K562 (cell line): ENCODE data around the gene FAM120B. TPM values are rescaled to one million over a fixed set of nuclear protein-coding genes. Genes with fewer than 3 reads are reported as not detected.

Source experiments
- ATAC-seq: fragments of 200-7000 bp; cut with Tn5 transposase; 3 replicates; pipeline ENCODE4 v1.9.1; 2020; ENCODE audit warnings: moderate library complexity
- BruUV-seq: library from RNA; stranded (reverse); fragments of 400-500 nt; replicated peaks from 2 replicates; lab custom pipeline; 2021; lab: Mats Ljungman, UMichigan
- CTCF ChIA-PET: fragments of 300-600 bp; formaldehyde crosslinking; extraction: SDS; loops from one replicate; lab custom pipeline; 2021; ENCODE audit warnings: low intra/inter-chr PET ratio; lab: Yijun Ruan, JAX
- POLR2A ChIA-PET: fragments of 300-600, 350-650 bp; sonication (Branson Sonifier 250); formaldehyde crosslinking; extraction: SDS; loops from one replicate; lab custom pipeline; 2021; ENCODE audit warnings: antibody characterized with exemption, inconsistent platforms; lab: Yijun Ruan, JAX
- DNase-seq, 4 experiments: peaks; one replicate each; pipeline versions ENCODE4 v3.0.0 to v3.0.0-alpha.2; 2011 to 2018; ENCODE audit warnings: low spot score in 3 of 4, mixed read lengths in 3 of 4; ENCODE audit errors: extremely low read depth in 1 of 4
- FAIRE-seq: peaks from 2 replicates; lab custom pipeline; 2011; peaks lifted over from hg19 to GRCh38; lab: Jason Lieb, UNC
- H2AFZ ChIP-seq: 2 replicates; pipeline ENCODE4 v1.6.0; 2011; ENCODE audit warnings: low read depth, low read length, control low read depth, inconsistent platforms
- H3K27ac ChIP-seq: fragments of 200-600 bp; 3 replicates; pipeline ENCODE4 v1.8.0; 2011; ENCODE audit warnings: low read depth, mild to moderate bottlenecking, control low read depth, inconsistent platforms, low read length, moderate library complexity, mixed read lengths; ENCODE audit errors: extremely low read depth
- H3K27me3 ChIP-seq, 2 experiments: fragments of 300-600 bp in 1 of 2; 2 replicates in 1 of 2; 3 replicates in 1 of 2; pipeline versions ENCODE4 v1.6.0 to v1.8.0; 2011; ENCODE audit warnings: inconsistent platforms in 2 of 2, low read length in 2 of 2, mild to moderate bottlenecking in 1 of 2, mixed read lengths in 1 of 2, moderate library complexity in 1 of 2; ENCODE audit not compliant: control insufficient read depth in 2 of 2, insufficient read depth in 2 of 2
- H3K36me3 ChIP-seq: fragments of 300-600 bp; 3 replicates; pipeline ENCODE4 v1.8.0; 2011; ENCODE audit warnings: mild to moderate bottlenecking, low read length, inconsistent platforms; ENCODE audit not compliant: control insufficient read depth, insufficient read depth
- H3K4me1 ChIP-seq, 2 experiments: fragments of 200-600 bp in 1 of 2; replicated peaks in 1 of 2; 2 replicates in 1 of 2; 3 replicates in 1 of 2; pipeline versions ENCODE4 v1.5.1 to v1.8.0; 2011; ENCODE audit warnings: inconsistent platforms in 2 of 2, low read length in 2 of 2, mild to moderate bottlenecking in 1 of 2, mixed read lengths in 1 of 2, moderate library complexity in 1 of 2; ENCODE audit not compliant: control insufficient read depth in 2 of 2, insufficient read depth in 2 of 2
- H3K4me2 ChIP-seq: 2 replicates; pipeline ENCODE4 v1.6.1; 2011; ENCODE audit warnings: low read length, control low read depth, inconsistent platforms, mixed read lengths; ENCODE audit not compliant: insufficient read depth
- H3K4me3 ChIP-seq: fragments of 200-600 bp; sonication (generic), shearing (Covaris generic); 2 replicates; pipeline ENCODE4 v1.5.1; 2016; ENCODE audit warnings: control low read depth, inconsistent platforms
- H3K79me2 ChIP-seq: fragments of 200-600 bp; 3 replicates; pipeline ENCODE4 v1.8.0; 2011; ENCODE audit warnings: low read length, inconsistent platforms; ENCODE audit not compliant: control insufficient read depth, insufficient read depth
- H3K9ac ChIP-seq, 2 experiments: 2 replicates each; pipeline versions ENCODE4 v1.6.0 to v1.6.1; 2011; ENCODE audit warnings: low read depth in 2 of 2, low read length in 2 of 2, control low read depth in 1 of 2, inconsistent platforms in 1 of 2, mild to moderate bottlenecking in 1 of 2, mixed read lengths in 1 of 2; ENCODE audit not compliant: insufficient read depth in 1 of 2
- H3K9me1 ChIP-seq: one replicate; pipeline ENCODE4 v1.6.0; 2011; ENCODE audit warnings: inconsistent platforms, mild to moderate bottlenecking, low read length, moderate library complexity; ENCODE audit not compliant: control insufficient read depth, insufficient read depth
- H3K9me3 ChIP-seq: replicated peaks from 2 replicates; pipeline ENCODE4 v1.5.1; 2011; ENCODE audit warnings: low read depth, low read length, inconsistent platforms; ENCODE audit not compliant: control insufficient read depth, insufficient read depth
- H4K20me1 ChIP-seq: replicated peaks from 2 replicates; pipeline ENCODE4 v1.6.1; 2011; ENCODE audit warnings: low read length, inconsistent platforms, mixed read lengths; ENCODE audit not compliant: control insufficient read depth, insufficient read depth
- CBX2 ChIP-seq: fragments of 200-600 bp; sonication (generic); IDR thresholded peaks from one replicate; pipeline ENCODE4 v1.6.1; 2012; ENCODE audit warnings: mild to moderate bottlenecking, low read length, inconsistent platforms; ENCODE audit not compliant: insufficient read depth, poor library complexity, severe bottlenecking
- CREM ChIP-seq: IDR thresholded peaks from 2 replicates; pipeline ENCODE4 v1.6.1; 2014; ENCODE audit warnings: antibody characterized with exemption, low read depth
- SAFB ChIP-seq: fragments of 200-400 bp; formaldehyde crosslinking; IDR thresholded peaks from 2 replicates; pipeline ENCODE4 v1.6.1; 2017; ENCODE audit warnings: low read depth, low read length, borderline replicate concordance
- TEAD1 ChIP-seq, 2 experiments: fragments of 450-650 bp in 1 of 2; sonication (generic) in 1 of 2; formaldehyde crosslinking; IDR thresholded peaks; 2 replicates each; pipeline versions ENCODE4 v1.4.0 to v1.8.0; 2020 to 2022; ENCODE audit warnings: mild to moderate bottlenecking in 2 of 2, missing genetic modification reagents in 1 of 2
- whole genome bisulfite sequencing: fragments of 100-300 bp; shearing (Covaris generic); methylation state at CpG from one replicate; pipeline ENCODE4 v1.1.6; 2016; ENCODE audit warnings: low coverage, mixed read lengths; ENCODE audit not compliant: insufficient coverage; ENCODE audit errors: missing lambda C conversion rate; 5-methylcytosine and 5-hydroxymethylcytosine counted together
- in situ Hi-C: fragments of 300-500 bp; cut with MboI; formaldehyde crosslinking; loops from 4 replicates; pipeline ENCODE4 v1.15.0; 2018; ENCODE audit warnings: inconsistent platforms, mixed read lengths
- intact Hi-C: fragments of 100-400 bp; cut with micrococcal nuclease; formaldehyde crosslinking; loops from 2 replicates; pipeline ENCODE4 v1.14.2; 2022
- polyA plus RNA-seq, 8 experiments: library from polyadenylated mRNA; depleted of rRNA in 4 of 8; stranded (reverse) in 5 of 8; unstranded in 3 of 8; fragments of >200 nt; fragmentation: Nextera tagmentation in 2 of 8; fragmentation: Illumina TruSeq in 1 of 8; extraction: Ambion mirVana in 2 of 8; extraction: Trizol in 1 of 8; gene quantifications; 2 replicates each; pipeline versions ENCODE4 v1.2.1 to v1.2.3, GENCODE V29; 2011 to 2014; ENCODE audit warnings: inconsistent platforms in 1 of 8, missing spikeins in 1 of 8
- total RNA-seq, 7 experiments: library from RNA; depleted of rRNA in 6 of 7; stranded (reverse); fragments of >200 nt in 6 of 7; fragmentation: Illumina TruSeq in 2 of 7; extraction: Trizol in 2 of 7; gene quantifications; 2 replicates each; pipeline versions ENCODE4 v1.2.1 to v1.2.3, GENCODE V29; 2011 to 2021; ENCODE audit warnings: low replicate concordance in 1 of 7
- TF ChIP-seq, protein P1 (sequence below), 2 experiments: IDR thresholded peaks; 2 replicates each; pipeline ENCODE4 v1.6.1; 2011; ENCODE audit warnings: borderline replicate concordance in 1 of 2, control low read depth in 1 of 2, low read depth in 1 of 2, low read length in 1 of 2, mild to moderate bottlenecking in 1 of 2, mixed read lengths in 1 of 2, moderate library complexity in 1 of 2; ENCODE audit not compliant: insufficient read depth in 1 of 2, insufficient read length in 1 of 2, poor library complexity in 1 of 2, severe bottlenecking in 1 of 2; ENCODE audit errors: extremely low read depth in 1 of 2

FAM120B gene
- total and polyA plus RNA-seq, 9 of the 15 experiments (the other 6 are each of a cell fraction or from before 2014, with no cell fraction given): 3.5 to 22.6 (median 14.7) TPM

DNA sequence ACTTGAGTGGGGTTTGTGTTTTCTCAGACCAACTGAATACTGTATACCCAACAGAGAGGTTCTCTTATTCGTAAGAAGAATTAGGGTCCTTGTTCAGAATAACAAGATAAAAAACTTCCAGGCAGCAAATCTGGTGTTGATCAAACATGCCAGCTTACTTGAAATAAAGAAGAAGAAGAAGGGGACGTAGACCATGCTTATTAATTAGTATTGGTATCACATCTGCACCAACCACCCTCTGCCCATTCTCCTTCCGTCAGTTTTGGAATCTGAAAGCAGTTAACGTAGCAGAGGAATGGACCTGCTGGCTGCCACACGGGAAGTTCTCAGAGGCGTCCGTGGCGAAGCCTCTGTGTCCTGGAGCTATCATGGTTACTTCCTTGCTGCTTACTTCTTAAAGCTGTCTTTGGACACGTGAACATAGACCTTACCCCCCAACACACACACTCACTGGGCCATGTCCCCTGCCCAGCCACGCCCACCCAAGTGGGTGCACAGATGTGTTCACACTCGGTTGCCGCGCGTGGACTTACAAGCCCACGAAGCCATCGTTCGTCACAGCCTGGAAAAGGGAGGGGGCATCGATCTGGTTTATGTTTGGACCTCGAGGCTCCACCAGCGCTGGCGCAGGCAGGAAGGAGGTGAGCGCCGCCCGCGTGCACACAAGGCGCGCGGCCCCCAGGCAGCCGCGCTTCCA, 11.6 kb upstream of the FAM120B start:
- H3K9me3 ChIP-seq: no peaks in the 10 kb centered on the region
- no peak for FAIRE-seq
- TF ChIP-seq CBX2: peak; percentile 61
- TF ChIP-seq, protein P1, sequence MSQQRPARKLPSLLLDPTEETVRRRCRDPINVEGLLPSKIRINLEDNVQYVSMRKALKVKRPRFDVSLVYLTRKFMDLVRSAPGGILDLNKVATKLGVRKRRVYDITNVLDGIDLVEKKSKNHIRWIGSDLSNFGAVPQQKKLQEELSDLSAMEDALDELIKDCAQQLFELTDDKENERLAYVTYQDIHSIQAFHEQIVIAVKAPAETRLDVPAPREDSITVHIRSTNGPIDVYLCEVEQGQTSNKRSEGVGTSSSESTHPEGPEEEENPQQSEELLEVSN (IDR thresholded peaks at IDR 0.05; ENCODE audit: borderline replicate concordance in 1 of 2, extremely low read depth in 1 of 2, insufficient read depth in 1 of 2, insufficient read length in 1 of 2, low read depth in 1 of 2, low read length in 1 of 2, poor library complexity in 1 of 2, severe bottlenecking in 1 of 2): peak in 1 of 2 experiments; percentile 68
- TF ChIP-seq CREM: no peak
- TF ChIP-seq TEAD1 (CRISPR knock-in tag; IDR thresholded peaks at IDR 0.05): 0 out of 4 replicates have a peak, but pooled peaks of 1 of the 2 experiments have one; percentile 5
- TF ChIP-seq SAFB: peak; percentile 21; the same call in 1 of the 2 replicates
- CTCF ChIA-PET: no interaction called here
- WGBS: 11% methylated on average over 30 of the region's 30 CpGs
- peak; percentile 15 for ATAC-seq
- no peak for DNase-seq
- peaks cover 0 to 42% of the 10 kb centered on the region in 2 experiments; a peak in 3 of 5 replicates for H3K4me1 ChIP-seq
- in situ Hi-C loops (no loop called here), intact Hi-C loops (loop anchor here (5.0 to 10.0 kb wide), 2 partner anchors 132 to 220 kb away; no protein-coding TSS in a partner anchor)
- peaks cover 76 to 78% of the 10 kb centered on the region in 2 experiments for H3K27me3 ChIP-seq
- H2AFZ ChIP-seq: peak overlapping the region; percentile 58; the same call in 1 of the 2 replicates
- peak overlapping the region; percentile 36; the same call in 1 of the 2 replicates for H3K4me3 ChIP-seq
- peak overlapping the region; percentile 62 for H3K4me2 ChIP-seq
- no peaks in the 10 kb centered on the region for H3K79me2 ChIP-seq
- H3K27ac ChIP-seq: no peak overlapping the region
- POLR2A ChIA-PET: interaction anchor here (0.6 kb wide), 2 partner anchors 10 to 108 kb away, joined by 3 to 5 read pairs; no protein-coding TSS in a partner anchor
- H3K9ac ChIP-seq: peak overlapping the region in 1 of 2 experiments; percentile 82; a peak in 2 of 4 replicates
- BruUV-seq: no TSS peak
- no peaks in the 10 kb centered on the region for H3K36me3 ChIP-seq
- H4K20me1 ChIP-seq: peaks cover 12% of the 10 kb centered on the region
- H3K9me1 ChIP-seq: no peaks in the 10 kb centered on the region
